HG02981 (cell line): ENCODE measurements around the gene CYP39A1.

Source experiments
- ATAC-seq: cut with Tn5 transposase; IDR thresholded peaks from one replicate; pipeline ENCODE4 v1.9.1; 2021; ENCODE audit warnings: mild to moderate bottlenecking, moderate library complexity; ENCODE audit not compliant: unreplicated experiment

CYP39A1 gene

GRCh38 chr6:46652603-46653438 lies at the start of gene CYP39A1, which contains the start of gene SLC25A27:
Gene CYP39A1, minus strand, starts transcription at chr6:46652818. Its CDS starts 236 bp downstream, at chr6:46652582.
Gene SLC25A27, plus strand, starts transcription at chr6:46652975. Its CDS starts 218 bp downstream, at chr6:46653193.
- peak; percentile 100 for ATAC-seq

- no peak for ATAC-seq
Observed at GRCh38 chr6:46699970-46700369, 47.4 kb upstream of the CYP39A1 start.

GRCh38 chr6:46690911-46691451 lies 38.4 kb upstream of the CYP39A1 start:
- ATAC-seq: no peak

GRCh38 chr6:46690141-46690755 lies 37.6 kb upstream of the CYP39A1 start:
- no peak for ATAC-seq

GRCh38 chr6:46689657-46690056 lies 37.0 kb upstream of the CYP39A1 start:
- no peak for ATAC-seq

GRCh38 chr6:46688966-46689335 lies 36.3 kb upstream of the CYP39A1 start:
- no peak for ATAC-seq

GRCh38 chr6:46688117-46688965 lies 35.7 kb upstream of the CYP39A1 start:
- ATAC-seq: no peak

- ATAC-seq: no peak
Observed at GRCh38 chr6:46687619-46688097, 35.0 kb upstream of the CYP39A1 start, which contains the start of gene TDRD6. Gene TDRD6, plus strand, starts transcription at chr6:46687885. Its CDS starts 244 bp downstream, at chr6:46688129.

- no peak for ATAC-seq
Observed at GRCh38 chr6:46684771-46685170, 32.2 kb upstream of the CYP39A1 start.

- no peak for ATAC-seq
Observed at GRCh38 chr6:46677314-46677654, 24.7 kb upstream of the CYP39A1 start.

- no peak for ATAC-seq
Observed at GRCh38 chr6:46676604-46677313, 24.1 kb upstream of the CYP39A1 start.

- no peak for ATAC-seq
Observed at GRCh38 chr6:46674410-46674809, 21.8 kb upstream of the CYP39A1 start.

GRCh38 chr6:46667377-46667776 lies 14.8 kb upstream of the CYP39A1 start:
- ATAC-seq: no peak

GRCh38 chr6:46661483-46661882 lies 8.9 kb upstream of the CYP39A1 start:
- ATAC-seq: no peak

GRCh38 chr6:46657642-46658041 lies 5.0 kb upstream of the CYP39A1 start:
- no peak for ATAC-seq

GRCh38 chr6:46655803-46656202 lies 3.2 kb upstream of the CYP39A1 start:
- ATAC-seq: no peak

GRCh38 chr6:46653439-46654195 lies 999 bp upstream of the CYP39A1 start:
- no peak for ATAC-seq

- no peak for ATAC-seq
Observed at GRCh38 chr6:46652232-46652602, 401 bp downstream of the CYP39A1 start.

- ATAC-seq: no peak
Observed at GRCh38 chr6:46651816-46652215, 802 bp downstream of the CYP39A1 start.

GRCh38 chr6:46651006-46651405 lies 1.6 kb downstream of the CYP39A1 start:
- no peak for ATAC-seq
